CD4-positive, alpha-beta memory T cell (primary cell): ENCODE data around the gene OPCML. TPM values are rescaled to one million over a fixed set of nuclear protein-coding genes. Genes with fewer than 3 reads are reported as not detected.

Experiments
- CTCF ChIA-PET: fragments of 350-600 bp; sonication (Branson Sonifier 250); formaldehyde crosslinking; loops from one replicate; lab custom pipeline; 2021; ENCODE audit warnings: inconsistent platforms; ENCODE audit not compliant: partially characterized antibody; lab: Charles Lee
- POLR2A ChIA-PET: fragments of 350-600 bp; sonication (Branson Sonifier 250); formaldehyde crosslinking; loops from one replicate; lab custom pipeline; 2021; ENCODE audit not compliant: partially characterized antibody; lab: Charles Lee
- DNase-seq, 5 donors: peaks; one replicate each; pipeline versions ENCODE4 v3.0.0 to v3.0.0-alpha.2; 2020 to 2022; ENCODE audit warnings: mixed read lengths in 1 of 5
- H3K27ac ChIP-seq: one replicate; pipeline ENCODE4 v1.7.0; 2013; ENCODE audit warnings: low read depth, low read length
- H3K27me3 ChIP-seq: 2 replicates; pipeline ENCODE4 v1.7.0; 2013; ENCODE audit warnings: mild to moderate bottlenecking, low read length, moderate library complexity; ENCODE audit not compliant: insufficient read depth
- H3K36me3 ChIP-seq: 2 replicates; pipeline ENCODE4 v1.7.0; 2013; ENCODE audit warnings: mild to moderate bottlenecking, low read length, moderate library complexity; ENCODE audit not compliant: insufficient read depth
- H3K4me1 ChIP-seq: 2 replicates; pipeline ENCODE4 v1.7.0; 2013; ENCODE audit warnings: mild to moderate bottlenecking, low read length, moderate library complexity; ENCODE audit not compliant: insufficient read depth
- H3K4me3 ChIP-seq, 2 donors: one replicate each; pipeline ENCODE4 v1.7.0; 2013; ENCODE audit warnings: low read length in 2 of 2, mild to moderate bottlenecking in 1 of 2
- H3K9me3 ChIP-seq, 2 donors: one replicate each; pipeline ENCODE4 v1.7.0; 2013; ENCODE audit warnings: low read length in 2 of 2, control low read depth in 1 of 2; ENCODE audit not compliant: control insufficient read depth in 1 of 2
- H3K27ac Mint-ChIP-seq, 7 donors: one replicate each; pipeline ENCODE4 v1.8.0; 2020 to 2021; ENCODE audit warnings: mixed read lengths in 7 of 7, mild to moderate bottlenecking in 6 of 7, inconsistent platforms in 3 of 7, moderate library complexity in 3 of 7
- H3K27me3 Mint-ChIP-seq, 2 donors: one replicate each; pipeline ENCODE4 v1.8.0; 2020 to 2021; ENCODE audit warnings: mixed read lengths in 2 of 2
- H3K36me3 Mint-ChIP-seq, 2 donors: one replicate each; pipeline ENCODE4 v1.8.0; 2020 to 2021; ENCODE audit warnings: mixed read lengths in 2 of 2, inconsistent platforms in 1 of 2, mild to moderate bottlenecking in 1 of 2
- H3K4me1 Mint-ChIP-seq, 4 donors: one replicate each; pipeline ENCODE4 v1.8.0; 2020 to 2021; ENCODE audit warnings: mixed read lengths in 4 of 4, mild to moderate bottlenecking in 1 of 4
- H3K4me3 Mint-ChIP-seq, 8 donors: one replicate each; pipeline ENCODE4 v1.8.0; 2020 to 2021; ENCODE audit warnings: mixed read lengths in 8 of 8, mild to moderate bottlenecking in 7 of 8, moderate library complexity in 6 of 8, inconsistent platforms in 3 of 8
- H3K9me3 Mint-ChIP-seq, 8 donors: one replicate each; pipeline ENCODE4 v1.8.0; 2020 to 2021; ENCODE audit warnings: mixed read lengths in 8 of 8, mild to moderate bottlenecking in 5 of 8, inconsistent platforms in 3 of 8, moderate library complexity in 1 of 8
- intact Hi-C: fragments of 100-400 bp; cut with micrococcal nuclease; formaldehyde crosslinking; loops from one replicate; pipeline ENCODE4 v1.15.1; 2023
- polyA plus RNA-seq, 2 donors: library from polyadenylated mRNA; unstranded; fragments of 300-500 nt; fragmentation: Illumina TruSeq; gene quantifications; one replicate each; pipeline ENCODE4 v1.2.3, GENCODE V29; 2021
- total RNA-seq, 2 experiments: library from RNA; stranded (reverse); gene quantifications; one replicate each; pipeline ENCODE4 v1.2.3, GENCODE V29; 2021

OPCML gene
- total and polyA plus RNA-seq, 4 experiments from 2014 or later: not detected

DNA sequence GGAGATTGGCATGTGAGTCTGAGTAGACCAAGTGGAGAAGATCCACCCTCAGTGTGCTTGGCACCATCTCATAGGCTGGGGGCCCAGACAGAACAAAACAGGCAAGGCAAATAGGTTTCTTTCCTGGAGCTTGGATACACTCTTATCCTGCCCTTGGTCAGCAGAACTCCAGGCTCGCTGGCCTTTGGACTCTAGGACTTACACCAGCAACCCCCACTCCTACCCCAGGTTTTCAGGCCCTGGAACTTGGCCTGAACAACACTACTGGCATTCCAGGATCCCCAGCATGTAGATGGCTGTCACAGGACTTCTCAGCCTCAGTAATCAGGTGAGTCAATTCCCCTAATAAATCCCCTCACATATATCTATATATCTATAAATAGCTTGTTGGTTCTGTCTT is 637.7 kb downstream of the OPCML start:
- Mint-ChIP-seq H3K4me1 (no peaks in the 10 kb centered on the region), H3K4me3 (no peak overlapping the region), H3K27me3 (no peaks in the 10 kb centered on the region), H3K27ac (no peak overlapping the region), H3K9me3 (peaks cover 0 to 4% (median 0%) of the 10 kb centered on the region in 8 donors), H3K36me3 (no peaks in the 10 kb centered on the region)
- Histone ChIP-seq H3K4me3 (no peak overlapping the region), H3K9me3 (no peaks in the 10 kb centered on the region), H3K36me3 (no peaks in the 10 kb centered on the region), H3K4me1 (no peaks in the 10 kb centered on the region), H3K27me3 (no peaks in the 10 kb centered on the region), H3K27ac (no peak overlapping the region)
- ChIA-PET CTCF (no interaction called here), POLR2A (no interaction called here)
- intact Hi-C loops: no loop called here
- no peak for DNase-seq

GRCh38 chr11:132892876-132893275 is 639.4 kb downstream of the OPCML start:
- Mint-ChIP-seq H3K36me3 (no peaks in the 10 kb centered on the region), H3K9me3 (peaks cover 0 to 4% (median 0%) of the 10 kb centered on the region in 8 donors), H3K4me1 (no peaks in the 10 kb centered on the region), H3K27ac (no peak overlapping the region), H3K27me3 (no peaks in the 10 kb centered on the region), H3K4me3 (no peak overlapping the region)
- Histone ChIP-seq H3K4me1 (no peaks in the 10 kb centered on the region), H3K27me3 (no peaks in the 10 kb centered on the region), H3K27ac (no peak overlapping the region), H3K36me3 (no peaks in the 10 kb centered on the region), H3K9me3 (no peaks in the 10 kb centered on the region), H3K4me3 (no peak overlapping the region)
- POLR2A ChIA-PET: no interaction called here
- CTCF ChIA-PET: interaction anchor here (1.3 kb wide), 1 partner anchor 10 kb away, joined by 3 read pairs; no protein-coding TSS in a partner anchor
- no peak for DNase-seq
- intact Hi-C loops: no loop called here

GRCh38 chr11:132888226-132888625 is 644.1 kb downstream of the OPCML start:
- CTCF ChIA-PET: no interaction called here
- H3K4me3 Mint-ChIP-seq: no peak overlapping the region
- no peak overlapping the region for H3K27ac Mint-ChIP-seq
- H3K36me3 ChIP-seq: no peaks in the 10 kb centered on the region
- POLR2A ChIA-PET: no interaction called here
- H3K9me3 ChIP-seq: no peaks in the 10 kb centered on the region
- H3K36me3 Mint-ChIP-seq: no peaks in the 10 kb centered on the region
- H3K9me3 Mint-ChIP-seq: peaks cover 0 to 6% (median 0%) of the 10 kb centered on the region in 8 donors
- no peak overlapping the region for H3K27ac ChIP-seq
- no peaks in the 10 kb centered on the region for H3K4me1 ChIP-seq
- H3K4me3 ChIP-seq: no peak overlapping the region
- intact Hi-C loops: no loop called here
- H3K27me3 Mint-ChIP-seq: no peaks in the 10 kb centered on the region
- no peaks in the 10 kb centered on the region for H3K27me3 ChIP-seq
- no peaks in the 10 kb centered on the region for H3K4me1 Mint-ChIP-seq
- no peak for DNase-seq

DNA sequence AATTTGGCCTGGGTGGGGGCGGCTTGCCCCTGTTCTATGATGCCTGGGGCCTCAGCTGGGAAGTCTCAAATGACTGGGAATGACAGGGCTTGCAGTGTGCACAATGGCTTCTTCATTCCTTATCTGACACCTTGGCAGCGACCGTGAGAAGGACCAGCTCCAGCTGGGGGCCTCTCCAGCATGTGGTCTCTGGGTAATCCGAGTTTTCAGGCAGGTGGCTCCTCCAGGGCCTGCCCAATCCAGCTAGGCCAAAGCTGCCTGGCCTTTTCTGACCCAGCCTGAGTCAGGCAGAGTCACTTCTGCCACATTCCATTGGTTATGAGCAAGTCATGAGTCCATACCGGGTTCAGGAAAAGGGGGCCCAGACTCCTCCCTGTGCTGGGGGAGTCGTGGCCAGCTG is 646.0 kb downstream of the OPCML start:
- POLR2A ChIA-PET: no interaction called here

GRCh38 chr11:132883241-132883640 is 649.1 kb downstream of the OPCML start:
- Histone ChIP-seq H3K9me3 (no peaks in the 10 kb centered on the region), H3K27me3 (no peaks in the 10 kb centered on the region), H3K27ac (no peak overlapping the region), H3K4me3 (no peak overlapping the region), H3K36me3 (no peaks in the 10 kb centered on the region), H3K4me1 (no peaks in the 10 kb centered on the region)
- Mint-ChIP-seq H3K27ac (no peak overlapping the region), H3K4me3 (no peak overlapping the region), H3K27me3 (peaks cover 0 to 4% of the 10 kb centered on the region in 2 donors), H3K36me3 (no peaks in the 10 kb centered on the region), H3K4me1 (no peaks in the 10 kb centered on the region), H3K9me3 (peaks cover 0 to 2% (median 0%) of the 10 kb centered on the region in 8 donors)
- intact Hi-C loops: no loop called here
- CTCF ChIA-PET: no interaction called here
- DNase-seq: no peak
- POLR2A ChIA-PET: no interaction called here

More for the DNA sequence above, 646.0 kb downstream of the OPCML start:
- CTCF ChIA-PET: no interaction called here
- Mint-ChIP-seq H3K36me3 (no peaks in the 10 kb centered on the region), H3K27me3 (no peaks in the 10 kb centered on the region), H3K4me1 (no peaks in the 10 kb centered on the region), H3K27ac (no peak overlapping the region), H3K9me3 (peaks cover 0 to 2% (median 0%) of the 10 kb centered on the region in 8 donors), H3K4me3 (no peak overlapping the region)
- Histone ChIP-seq H3K36me3 (no peaks in the 10 kb centered on the region), H3K4me1 (no peaks in the 10 kb centered on the region), H3K27me3 (no peaks in the 10 kb centered on the region), H3K4me3 (no peak overlapping the region), H3K9me3 (no peaks in the 10 kb centered on the region), H3K27ac (no peak overlapping the region)
- no peak for DNase-seq
- intact Hi-C loops: no loop called here

- intact Hi-C loops: no loop called here
- H3K9me3 ChIP-seq: no peaks in the 10 kb centered on the region
- H3K36me3 ChIP-seq: no peaks in the 10 kb centered on the region
- H3K4me1 ChIP-seq: no peaks in the 10 kb centered on the region
- Mint-ChIP-seq H3K4me1 (no peaks in the 10 kb centered on the region), H3K4me3 (no peak overlapping the region), H3K36me3 (no peaks in the 10 kb centered on the region), H3K9me3 (peaks cover 0 to 2% (median 0%) of the 10 kb centered on the region in 8 donors), H3K27ac (no peak overlapping the region), H3K27me3 (peaks cover 0 to 4% of the 10 kb centered on the region in 2 donors)
- no peak overlapping the region for H3K27ac ChIP-seq
- ChIA-PET CTCF (no interaction called here), POLR2A (no interaction called here)
- H3K4me3 ChIP-seq: no peak overlapping the region
- H3K27me3 ChIP-seq: no peaks in the 10 kb centered on the region
- no peak for DNase-seq
These were observed 650.7 kb downstream of the OPCML start for GRCh38 chr11:132881622-132882021.

DNA sequence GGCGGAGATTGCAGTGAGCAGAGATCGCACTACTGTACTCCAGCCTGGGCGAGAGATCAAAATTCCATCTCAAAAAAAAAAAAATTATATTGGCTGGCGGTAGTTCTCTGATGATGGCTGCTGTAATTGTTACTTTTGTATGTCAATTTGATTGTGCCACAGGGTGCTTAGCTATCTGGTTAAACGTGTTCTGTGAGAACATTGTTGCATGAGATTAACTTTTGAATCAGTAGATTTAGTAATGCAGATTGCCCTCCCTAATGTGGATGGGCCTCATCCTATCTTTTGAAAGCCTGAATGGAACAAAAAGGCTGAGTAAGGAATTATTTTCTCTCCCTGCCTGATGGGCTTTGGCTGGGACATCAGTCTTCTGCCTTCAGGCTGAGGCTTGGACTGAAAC is 654.2 kb downstream of the OPCML start:
- Histone ChIP-seq H3K27ac (no peak overlapping the region), H3K4me1 (no peaks in the 10 kb centered on the region), H3K27me3 (no peaks in the 10 kb centered on the region), H3K36me3 (no peaks in the 10 kb centered on the region), H3K9me3 (no peaks in the 10 kb centered on the region), H3K4me3 (no peak overlapping the region)
- Mint-ChIP-seq H3K9me3 (peaks cover 0 to 2% (median 0%) of the 10 kb centered on the region in 8 donors), H3K36me3 (no peaks in the 10 kb centered on the region), H3K27ac (no peak overlapping the region), H3K4me1 (no peaks in the 10 kb centered on the region), H3K4me3 (no peak overlapping the region), H3K27me3 (peaks cover 0 to 5% of the 10 kb centered on the region in 2 donors)
- ChIA-PET CTCF (no interaction called here), POLR2A (no interaction called here)
- intact Hi-C loops: no loop called here
- no peak for DNase-seq

DNA sequence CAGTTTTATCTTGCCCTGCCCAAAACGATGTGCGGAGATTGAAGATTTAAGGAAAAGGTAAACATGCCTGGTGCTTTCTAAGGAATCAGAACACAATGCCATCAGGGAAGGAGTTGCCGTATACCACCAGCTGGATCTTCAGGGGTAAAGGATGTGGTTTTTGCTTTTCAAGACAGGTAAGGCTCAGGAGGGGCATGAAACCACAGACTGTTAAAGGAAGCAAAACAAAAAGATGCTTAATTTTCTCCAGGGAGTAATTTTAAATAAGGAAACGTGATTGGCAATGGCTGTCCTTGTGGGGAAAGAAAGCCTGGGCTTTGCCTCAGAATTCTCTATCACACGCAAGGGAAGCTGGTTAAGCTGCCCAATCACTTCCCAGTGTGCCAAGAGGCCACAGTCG is 655.6 kb downstream of the OPCML start:
- Histone ChIP-seq H3K36me3 (no peaks in the 10 kb centered on the region), H3K4me3 (no peak overlapping the region), H3K4me1 (no peaks in the 10 kb centered on the region), H3K9me3 (no peaks in the 10 kb centered on the region), H3K27me3 (no peaks in the 10 kb centered on the region), H3K27ac (no peak overlapping the region)
- no peak overlapping the region for H3K4me3 Mint-ChIP-seq
- H3K9me3 Mint-ChIP-seq: peaks cover 0 to 5% (median 0%) of the 10 kb centered on the region in 8 donors
- peaks cover 0 to 5% of the 10 kb centered on the region in 2 donors for H3K27me3 Mint-ChIP-seq
- CTCF ChIA-PET: no interaction called here
- no peak overlapping the region for H3K27ac Mint-ChIP-seq
- POLR2A ChIA-PET: no interaction called here
- intact Hi-C loops: no loop called here
- no peaks in the 10 kb centered on the region for H3K36me3 Mint-ChIP-seq
- no peaks in the 10 kb centered on the region for H3K4me1 Mint-ChIP-seq
- DNase-seq: no peak
